ENCODE data around the gene GRWD1.
A peak's percentile ranks its signal among the peaks of the same experiment; 100 is the strongest.

The GRWD1 gene

DNA sequence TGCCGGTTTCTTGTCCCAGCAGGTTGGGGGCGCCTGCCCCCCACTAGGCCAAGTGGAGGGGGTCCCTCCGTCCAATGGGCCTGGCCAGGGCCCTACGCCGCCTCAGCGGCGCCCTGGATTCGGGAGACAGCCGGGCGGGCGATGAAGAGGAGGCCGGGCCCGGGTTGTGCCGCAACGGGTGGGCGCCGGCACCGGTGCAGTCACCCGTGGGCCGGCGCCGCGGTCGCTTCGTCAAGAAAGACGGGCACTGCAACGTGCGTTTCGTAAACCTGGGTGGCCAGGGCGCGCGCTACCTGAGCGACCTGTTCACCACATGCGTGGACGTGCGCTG, 15.8 kb downstream of the GRWD1 start:
- no peak for DNase-seq

DNA sequence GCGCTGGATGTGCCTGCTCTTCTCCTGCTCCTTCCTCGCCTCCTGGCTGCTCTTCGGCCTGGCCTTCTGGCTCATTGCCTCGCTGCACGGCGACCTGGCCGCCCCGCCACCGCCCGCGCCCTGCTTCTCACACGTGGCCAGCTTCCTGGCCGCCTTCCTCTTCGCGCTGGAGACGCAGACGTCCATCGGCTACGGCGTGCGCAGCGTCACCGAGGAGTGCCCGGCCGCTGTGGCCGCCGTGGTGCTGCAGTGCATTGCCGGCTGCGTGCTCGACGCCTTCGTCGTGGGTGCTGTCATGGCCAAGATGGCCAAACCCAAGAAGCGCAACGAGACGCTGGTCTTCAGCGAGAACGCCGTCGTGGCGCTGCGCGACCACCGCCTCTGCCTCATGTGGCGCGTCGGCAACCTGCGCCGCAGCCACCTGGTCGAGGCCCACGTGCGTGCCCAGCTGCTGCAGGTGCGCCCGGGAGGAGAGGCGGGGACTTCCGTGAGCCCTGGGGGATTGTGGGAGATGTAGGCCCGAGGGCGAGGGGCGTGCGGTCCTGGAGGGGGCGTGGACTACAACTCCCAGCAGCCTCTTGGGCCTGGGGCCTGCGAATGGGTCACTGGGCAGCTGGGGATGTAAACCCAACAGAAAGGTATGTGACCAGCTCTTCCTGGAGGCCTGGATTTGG, 16.3 kb downstream of the GRWD1 start:
- no peak for DNase-seq

DNA sequence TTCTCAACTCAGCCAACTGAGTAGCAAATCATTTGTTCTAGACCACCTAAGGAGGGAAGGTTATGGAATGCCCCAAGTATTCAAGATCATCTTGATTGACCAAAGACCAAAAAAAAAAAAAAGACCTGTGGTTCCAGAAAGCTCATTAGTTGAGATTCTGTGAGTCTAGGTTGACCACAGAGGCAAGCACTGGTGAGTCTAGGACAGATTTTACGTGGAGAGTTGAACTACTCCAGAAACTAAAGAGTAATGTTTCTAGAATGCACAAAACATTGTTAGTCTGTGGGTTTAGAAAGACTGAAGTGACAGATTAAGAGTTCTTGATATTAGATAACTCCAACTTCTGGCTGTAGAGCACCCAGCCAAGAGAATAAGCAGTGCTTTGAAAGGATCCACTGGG, 19.4 kb downstream of the GRWD1 start:
- DNase-seq, result no peak

DNA sequence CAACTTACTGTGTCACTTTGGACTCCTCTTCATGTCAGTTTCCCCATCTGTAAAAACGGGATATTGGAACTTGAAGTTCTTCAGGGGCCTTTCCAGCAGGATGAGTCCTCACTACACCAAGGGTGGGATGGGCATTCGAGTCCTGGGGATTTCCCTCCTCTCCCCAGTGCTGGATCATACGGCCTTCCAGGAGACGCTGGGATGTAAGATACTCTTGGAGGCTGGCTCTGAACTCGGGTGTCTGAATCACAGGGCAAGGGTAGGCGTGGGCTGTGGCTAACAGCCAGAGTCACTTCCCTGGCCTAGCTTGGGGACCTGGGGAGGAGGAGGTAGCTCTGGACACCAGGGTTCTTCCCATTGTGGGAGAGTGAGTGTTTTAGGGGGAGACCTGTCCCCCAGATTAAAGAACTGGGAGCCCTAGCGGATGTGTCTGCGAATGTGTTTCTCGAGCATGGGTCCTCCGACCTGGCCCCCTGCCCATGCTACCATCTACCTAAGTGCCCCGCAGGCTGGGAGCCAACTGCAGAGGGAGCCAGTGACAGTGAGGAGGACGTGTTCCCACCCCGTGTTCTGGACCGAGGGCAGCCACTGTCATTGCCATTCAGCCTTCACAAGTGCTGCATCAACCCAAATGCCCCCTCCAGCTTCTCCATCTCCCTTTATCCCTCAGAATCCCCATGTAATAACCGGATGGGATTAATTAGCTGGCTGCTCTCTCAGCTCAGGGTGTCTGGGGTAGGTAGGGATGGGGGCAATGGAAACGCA, 21.0 kb downstream of the GRWD1 start:
- DNase-seq, result no peak

DNA sequence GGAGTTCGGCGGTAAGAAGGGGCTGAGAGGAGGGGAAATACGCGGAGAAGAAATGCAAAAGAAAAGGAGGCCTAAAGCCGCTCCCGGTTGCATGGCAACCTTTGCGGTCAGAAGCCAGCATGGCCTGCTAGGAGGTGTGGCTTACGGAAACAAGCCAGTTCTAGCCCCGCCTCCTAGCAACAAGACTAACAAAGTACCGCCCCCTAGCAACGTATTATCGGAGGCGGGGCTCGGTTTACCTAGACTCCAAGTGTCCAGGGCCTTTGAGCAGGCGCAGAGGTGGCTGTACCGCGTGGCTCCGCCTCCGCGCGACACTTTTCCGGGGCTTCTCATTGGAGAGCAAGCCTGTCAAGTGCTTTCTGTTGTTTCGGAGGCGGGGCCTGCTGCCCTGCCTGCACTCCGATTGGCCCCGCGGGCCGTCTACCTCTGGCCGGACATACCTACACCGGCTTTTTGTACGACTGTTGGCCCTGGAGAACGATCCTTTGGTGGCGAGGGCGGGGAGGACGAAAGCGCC, 23.0 kb downstream of the GRWD1 start:
- DNase-seq, result peak; percentile 99

DNA sequence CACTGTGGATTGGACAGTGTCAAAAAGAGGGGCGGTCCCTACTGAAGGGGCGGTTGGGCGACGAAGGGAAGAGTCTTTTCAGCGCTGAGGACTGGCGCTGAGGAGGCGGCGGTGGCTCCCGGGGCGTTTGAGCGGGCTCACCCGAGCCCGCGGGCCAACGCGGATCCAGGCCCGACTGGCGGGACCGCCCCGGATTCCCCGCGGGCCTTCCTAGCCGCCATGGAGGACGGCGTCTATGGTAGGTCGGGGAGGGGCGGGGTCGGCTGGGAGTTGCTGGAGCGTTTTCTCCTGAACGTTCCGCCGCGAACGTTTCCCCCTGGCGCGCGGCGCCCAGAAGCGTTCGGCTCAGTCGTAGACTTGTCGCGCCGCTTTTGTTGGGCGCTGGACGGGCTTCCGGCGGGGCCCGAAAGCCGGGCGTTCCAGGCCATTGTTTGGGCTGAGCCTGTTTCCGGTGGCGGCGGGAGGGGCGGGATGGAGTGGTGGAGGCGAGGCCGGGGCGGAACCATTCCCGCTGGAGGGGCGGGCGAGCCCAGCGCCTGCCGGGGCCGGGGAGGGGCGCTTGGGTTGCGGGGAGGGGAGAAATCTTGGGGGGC, 23.6 kb downstream of the GRWD1 start, which contains the start of gene CYTH2:
CYTH2 (plus strand) TSS at position 81 of the 593 bp plus-strand sequence; CDS start at position 220, 139 bp downstream.
- peak; percentile 63 for DNase-seq

DNA sequence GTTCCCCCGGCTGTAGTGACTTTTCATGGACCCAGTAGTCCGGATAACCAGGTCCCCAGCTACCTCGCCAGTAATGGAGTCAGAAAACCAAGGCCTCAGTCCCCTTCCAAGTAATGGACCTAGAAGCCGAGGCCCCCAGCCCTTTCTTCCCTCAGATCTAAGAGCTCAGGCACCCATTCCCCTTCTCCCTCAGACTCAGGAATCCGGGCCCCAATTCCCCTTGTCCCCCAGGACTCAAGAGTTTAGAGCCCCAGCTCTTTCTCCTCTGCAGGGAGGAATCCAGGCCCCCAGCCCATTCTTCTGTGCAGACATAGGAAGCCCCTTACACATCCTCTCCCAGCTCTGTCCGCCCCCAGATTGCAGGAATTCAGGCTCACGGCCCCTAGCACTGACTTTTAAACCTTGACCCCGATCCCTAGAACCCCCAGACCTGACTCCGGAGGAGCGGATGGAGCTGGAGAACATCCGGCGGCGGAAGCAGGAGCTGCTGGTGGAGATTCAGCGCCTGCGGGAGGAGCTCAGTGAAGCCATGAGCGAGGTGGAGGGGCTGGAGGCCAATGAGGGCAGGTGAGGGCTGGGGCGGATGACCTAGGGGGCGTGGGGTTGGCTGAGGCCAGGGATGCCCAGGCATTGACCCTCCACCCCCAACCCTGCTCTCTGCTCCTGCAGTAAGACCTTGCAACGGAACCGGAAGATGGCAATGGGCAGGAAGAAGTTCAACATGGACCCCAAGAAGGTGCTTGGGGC, 24.3 kb downstream of the GRWD1 start:
- no peak for DNase-seq

DNA sequence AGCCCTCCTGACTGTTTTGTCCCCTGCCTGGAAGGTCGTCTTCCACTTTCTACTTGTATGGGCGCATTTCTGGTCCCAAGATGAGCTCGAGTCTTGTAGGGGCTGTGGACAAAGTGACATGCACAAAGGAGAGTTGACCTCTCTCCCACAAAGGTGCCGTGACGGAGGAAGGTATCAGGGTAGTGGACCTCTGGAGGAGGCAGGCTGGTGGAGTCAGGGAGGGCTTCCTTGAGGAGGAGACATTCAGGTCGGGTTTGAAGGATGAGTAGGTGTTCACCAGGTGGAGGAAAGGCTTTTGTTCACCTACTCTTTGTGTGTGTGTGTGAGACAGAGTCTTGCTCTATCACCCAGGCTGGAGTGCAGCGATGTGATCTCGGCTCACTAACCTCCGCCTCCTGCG, 25.1 kb downstream of the GRWD1 start:
- DNase-seq, result no peak

DNA sequence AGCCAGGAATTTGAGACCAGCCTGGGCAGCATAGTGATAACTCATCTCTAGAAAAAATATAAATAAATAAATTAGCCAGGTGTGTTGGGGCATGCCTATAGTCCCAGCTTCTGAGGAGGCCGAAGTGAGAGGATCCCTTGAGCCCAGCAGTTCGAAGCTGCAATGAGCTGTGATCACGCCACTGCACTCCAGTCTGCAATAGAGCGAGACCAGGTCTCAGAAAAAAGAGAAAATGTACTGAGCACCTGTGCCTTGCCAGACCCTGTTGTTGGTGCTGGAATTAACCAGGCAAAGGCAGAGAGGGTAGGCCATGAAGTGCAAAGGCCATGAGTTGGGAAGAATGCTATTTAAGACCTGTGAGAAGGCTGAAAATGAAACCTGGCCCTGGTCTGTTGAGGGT, 26.1 kb downstream of the GRWD1 start:
- no peak for DNase-seq

DNA sequence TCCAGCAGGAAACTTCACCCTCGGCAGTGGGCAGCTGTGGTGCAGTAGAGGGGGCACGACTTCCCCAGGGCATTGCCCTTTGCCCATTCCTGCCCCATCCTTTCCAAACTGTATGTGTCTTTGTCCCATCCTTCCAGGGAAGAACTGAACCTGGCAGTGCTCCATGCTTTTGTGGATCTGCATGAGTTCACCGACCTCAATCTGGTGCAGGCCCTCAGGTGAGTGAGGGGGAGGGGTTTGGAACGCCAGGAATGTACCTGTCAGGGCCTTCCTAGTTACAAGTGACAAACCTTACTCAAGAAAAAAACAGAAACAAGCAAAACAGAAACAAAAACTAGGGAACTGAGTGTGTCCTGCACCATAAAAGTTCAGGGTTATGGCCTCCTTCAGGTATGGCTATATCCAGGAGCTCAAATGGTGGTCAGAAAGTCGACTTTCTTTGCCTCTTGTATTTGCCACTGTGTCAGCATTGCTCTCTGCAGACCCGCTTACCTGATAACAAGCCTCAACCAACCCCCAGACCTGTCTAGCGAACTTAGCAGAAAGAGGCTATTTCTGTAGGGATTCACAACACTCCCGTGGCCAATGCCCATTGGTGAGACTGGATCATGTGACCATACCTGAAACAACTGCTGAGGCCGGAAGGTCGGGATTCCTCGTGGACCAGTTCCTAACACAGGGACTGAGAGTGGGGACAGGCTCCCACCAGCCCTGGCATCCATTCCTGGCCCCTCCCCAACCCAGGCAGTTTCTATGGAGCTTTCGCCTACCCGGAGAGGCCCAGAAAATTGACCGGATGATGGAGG, 27.6 kb downstream of the GRWD1 start:
- no peak for DNase-seq

DNA sequence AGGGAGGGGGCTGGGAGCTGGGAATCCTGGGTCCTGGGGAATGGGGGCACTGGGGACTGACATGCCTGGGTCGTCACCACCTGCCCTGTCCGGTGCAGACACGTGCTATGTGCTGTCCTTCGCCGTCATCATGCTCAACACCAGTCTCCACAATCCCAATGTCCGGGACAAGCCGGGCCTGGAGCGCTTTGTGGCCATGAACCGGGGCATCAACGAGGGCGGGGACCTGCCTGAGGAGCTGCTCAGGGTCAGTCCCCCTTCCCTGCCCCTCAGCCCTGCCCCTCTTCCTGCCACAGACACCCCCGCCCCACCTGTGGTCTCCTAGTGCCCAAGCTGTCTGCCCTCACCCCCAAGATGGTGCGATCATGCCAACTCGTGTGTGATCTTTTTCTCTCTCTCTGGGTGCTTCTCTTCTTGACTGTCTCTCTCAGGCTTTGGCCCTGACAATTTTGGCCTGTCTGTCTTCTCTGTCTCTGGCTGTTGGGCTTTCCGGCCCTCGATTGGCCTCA, 28.4 kb downstream of the GRWD1 start:
- no peak for DNase-seq

DNA sequence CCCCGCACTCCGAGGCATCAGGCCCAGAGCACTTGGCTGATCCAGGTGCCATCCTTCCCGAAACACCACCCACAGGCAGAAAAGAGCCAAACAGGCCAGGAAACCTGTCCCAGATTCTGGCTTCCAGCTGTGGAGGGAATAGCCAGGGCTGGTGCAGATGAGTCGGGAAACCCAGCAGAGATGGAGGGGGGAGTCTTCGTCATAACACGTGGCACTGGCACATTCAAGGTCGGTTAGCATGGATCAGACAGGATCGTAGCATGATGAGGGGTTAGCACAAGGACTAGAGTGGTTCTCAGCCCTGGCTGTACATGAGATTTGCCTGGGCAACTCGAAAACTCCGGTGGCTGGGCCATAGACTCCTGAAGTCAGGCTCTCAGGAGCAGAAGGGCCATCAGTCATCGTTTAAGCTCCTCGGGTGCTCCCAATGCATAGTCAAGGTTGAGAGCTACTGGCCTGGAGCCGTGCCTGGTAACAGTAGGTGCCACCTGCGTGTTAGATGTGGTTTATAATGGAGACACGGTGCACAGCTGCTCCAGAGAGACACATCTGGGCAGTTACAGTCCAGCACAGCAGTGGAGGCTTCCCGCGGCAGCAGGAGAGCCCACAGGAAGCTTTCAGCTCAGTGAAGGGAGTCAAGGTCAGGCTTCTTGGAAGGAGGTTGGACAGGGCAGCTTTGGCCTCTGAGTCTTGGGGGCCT, 29.7 kb downstream of the GRWD1 start:
- DNase-seq, result no peak

DNA sequence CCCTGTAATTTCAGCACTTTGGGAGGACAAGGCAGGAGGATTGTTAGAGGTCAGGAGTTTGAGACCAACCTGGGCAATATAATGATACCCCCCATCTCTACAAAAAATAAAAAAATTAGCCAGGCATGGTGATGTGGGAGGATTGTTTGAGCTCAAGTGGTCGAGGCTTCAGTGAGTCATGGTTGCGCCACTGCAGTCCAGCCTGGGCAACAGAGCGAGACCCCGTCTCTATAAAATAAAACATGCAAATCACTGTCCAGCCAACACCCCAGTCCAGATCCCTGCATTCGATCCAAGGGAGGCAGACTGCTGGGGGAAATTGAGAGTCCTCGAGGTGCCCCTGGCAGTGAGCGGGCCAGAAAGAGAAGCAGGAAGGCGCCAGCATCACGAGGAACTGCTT, 30.4 kb downstream of the GRWD1 start:
- DNase-seq, result no peak

DNA sequence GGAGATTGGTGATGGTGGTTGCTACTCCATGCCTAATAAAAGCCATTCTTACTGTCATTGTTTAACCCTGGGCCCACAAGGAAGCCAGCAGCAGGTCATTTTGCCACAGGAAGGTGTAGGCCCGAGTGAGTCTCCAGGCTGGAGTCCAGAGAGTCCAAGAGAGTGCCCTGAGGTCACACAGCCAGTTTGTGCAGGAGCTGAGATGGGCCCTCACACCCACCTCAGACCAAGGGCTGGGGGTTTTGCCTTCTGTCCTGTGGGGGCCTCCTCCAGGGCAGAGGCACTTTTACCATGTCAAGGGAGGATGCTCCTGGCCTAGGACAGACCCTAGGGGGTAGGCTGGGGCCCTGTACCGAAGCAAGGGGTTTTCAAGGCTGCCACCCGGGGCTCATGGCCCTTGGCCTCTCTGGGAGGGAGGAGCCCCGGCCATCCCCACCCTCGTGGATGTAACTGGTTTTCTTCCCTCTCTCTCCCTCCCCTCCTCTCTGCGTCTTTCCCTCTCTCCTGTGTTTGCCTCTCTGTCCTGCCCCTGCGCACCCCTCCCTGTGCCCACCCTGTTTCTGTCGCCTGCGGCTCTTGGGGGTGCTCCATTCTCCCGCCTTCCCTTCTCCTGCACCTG, 31.4 kb downstream of the GRWD1 start:
- no peak for DNase-seq

DNA sequence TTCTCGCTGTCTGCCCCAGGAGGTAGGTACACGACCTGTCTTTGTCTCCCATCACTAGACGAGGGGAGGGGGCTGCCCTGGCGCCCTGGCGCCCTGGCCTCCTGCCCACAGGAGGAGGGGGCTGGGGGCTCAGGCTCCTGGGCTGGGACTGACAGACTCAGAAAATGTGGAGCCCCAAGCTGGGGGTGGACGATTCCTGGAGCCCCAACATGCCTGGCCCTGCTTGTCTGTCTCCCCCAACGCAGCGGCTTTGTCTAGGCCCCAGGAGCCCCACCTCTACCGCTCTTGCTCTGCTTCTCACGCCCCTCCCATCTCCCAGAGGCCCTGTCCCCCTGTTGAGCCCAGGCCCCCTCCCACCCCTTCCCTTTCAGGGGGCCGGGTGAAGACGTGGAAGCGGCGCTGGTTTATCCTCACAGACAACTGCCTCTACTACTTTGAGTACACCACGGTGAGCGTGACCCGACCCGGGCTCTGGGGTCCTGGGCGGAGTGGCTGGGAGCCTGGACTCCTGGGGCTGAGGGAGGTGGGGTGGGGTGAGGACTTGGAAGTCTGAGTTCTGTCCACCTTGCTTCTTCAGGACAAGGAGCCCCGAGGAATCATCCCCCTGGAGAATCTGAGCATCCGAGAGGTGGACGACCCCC, 32.0 kb downstream of the GRWD1 start:
- DNase-seq, result no peak

DNA sequence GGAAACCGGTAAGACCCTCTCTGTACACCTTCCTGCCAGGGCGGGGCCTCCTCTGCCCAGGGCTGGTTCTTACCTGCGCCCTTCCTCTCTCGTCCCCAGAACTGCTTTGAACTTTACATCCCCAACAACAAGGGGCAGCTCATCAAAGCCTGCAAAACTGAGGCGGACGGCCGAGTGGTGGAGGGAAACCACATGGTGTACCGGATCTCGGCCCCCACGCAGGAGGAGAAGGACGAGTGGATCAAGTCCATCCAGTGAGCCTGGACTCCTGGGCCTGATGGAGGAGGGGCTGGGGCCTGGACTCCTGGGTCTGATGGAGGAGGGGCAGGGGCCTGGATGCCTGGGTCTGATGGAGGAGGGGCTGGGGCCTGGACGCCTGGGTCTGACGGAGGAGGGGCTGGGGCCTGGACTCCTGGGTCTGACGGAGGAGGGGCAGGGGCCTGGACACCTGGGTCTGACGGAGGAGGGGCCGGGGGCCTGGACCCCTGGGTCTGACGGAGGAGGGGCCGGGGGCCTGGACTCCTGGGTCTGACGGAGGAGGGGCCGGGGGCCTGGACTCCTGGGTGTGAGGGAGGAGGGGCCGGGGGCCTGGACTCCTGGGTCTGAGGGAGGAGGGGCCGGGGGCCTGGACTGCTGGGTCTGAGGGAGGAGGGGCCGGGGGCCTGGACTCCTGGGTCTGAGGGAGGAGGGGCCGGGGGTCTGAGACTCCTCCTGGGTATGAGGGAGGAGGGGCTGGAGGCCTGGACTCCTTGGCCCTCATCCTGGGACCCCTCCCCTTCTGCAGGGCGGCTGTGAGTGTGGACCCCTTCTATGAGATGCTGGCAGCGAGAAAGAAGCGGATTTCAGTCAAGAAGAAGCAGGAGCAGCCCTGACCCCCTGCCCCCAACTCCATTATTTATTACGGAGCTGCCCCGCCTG, 32.8 kb downstream of the GRWD1 start:
- DNase-seq, result no peak

DNA sequence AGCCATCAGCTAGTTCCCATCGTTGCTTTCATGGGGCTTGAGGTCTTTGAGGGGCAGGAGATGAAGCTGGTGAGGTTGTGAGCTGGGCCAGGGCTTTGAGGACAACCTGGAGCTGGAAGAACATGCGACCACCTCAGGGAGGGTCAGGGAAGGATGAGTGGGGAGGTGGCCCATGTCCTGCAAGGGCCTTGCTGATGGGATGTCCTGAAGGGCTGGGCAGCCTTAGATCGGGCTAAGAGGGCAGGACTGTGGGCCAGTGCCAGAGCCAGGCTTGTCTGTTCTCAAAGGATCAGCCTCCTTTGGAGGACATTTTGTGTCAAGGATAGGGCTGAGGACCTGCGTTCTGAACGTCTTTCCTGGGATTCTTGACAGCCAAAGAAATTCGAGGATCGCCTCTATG, 33.9 kb downstream of the GRWD1 start:
- no peak for DNase-seq

DNA sequence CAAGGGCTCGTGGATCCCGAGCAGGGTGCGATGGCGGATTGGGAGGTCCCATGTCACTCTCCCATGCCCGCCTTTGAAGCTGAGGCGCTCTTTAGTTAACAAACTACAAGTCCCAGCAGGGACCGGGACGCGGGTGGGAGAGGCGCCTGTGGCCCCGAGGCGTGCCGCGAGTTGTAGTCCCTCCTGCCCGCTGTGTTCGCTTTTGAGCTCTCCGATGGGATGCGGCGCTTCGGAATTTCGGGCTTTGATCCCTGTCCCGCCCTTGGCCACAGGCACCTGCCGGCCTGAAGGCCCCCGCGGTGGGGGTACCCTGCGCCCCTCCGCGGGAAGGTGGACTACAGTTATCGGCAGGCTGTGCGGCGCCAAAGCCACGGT, 34.4 kb downstream of the GRWD1 start:
- DNase-seq, result no peak
